HL-60 (cell line): ENCODE results near the gene SHOC2.

Experiments
- DNase-seq, 2 experiments: peaks; one replicate each; pipeline ENCODE4 v3.0.0-alpha.2; 2010 to 2020; ENCODE audit warnings: low read depth in 1 of 2, low spot score in 1 of 2
- H3K27ac ChIP-seq: fragments of 250-450 bp; sonication (Bioruptor Pico); replicated peaks from 2 replicates; pipeline ENCODE4 v1.5.1; 2020; ENCODE audit warnings: mild to moderate bottlenecking, moderate library complexity
- H3K27me3 ChIP-seq: fragments of 250-450 bp; sonication (Bioruptor Pico); 2 replicates; pipeline ENCODE4 v1.5.1; 2021; ENCODE audit warnings: mild to moderate bottlenecking, moderate library complexity; ENCODE audit not compliant: insufficient read depth, poor library complexity, severe bottlenecking
- H3K4me3 ChIP-seq: replicated peaks from 2 replicates; pipeline ENCODE4 v1.5.1; 2011; ENCODE audit warnings: mild to moderate bottlenecking, control low read depth, low read length; ENCODE audit not compliant: insufficient read depth
- CTCF ChIP-seq: IDR thresholded peaks from one replicate; pipeline ENCODE4 v1.5.1; 2011; ENCODE audit warnings: low read length, control low read depth, inconsistent platforms; ENCODE audit not compliant: insufficient read depth
- GABPA ChIP-seq: IDR thresholded peaks from 2 replicates; pipeline ENCODE4 v1.6.1; 2012; ENCODE audit warnings: low read depth
- POLR2AphosphoS5 ChIP-seq: IDR thresholded peaks from 2 replicates; pipeline ENCODE4 v1.6.1; 2012; ENCODE audit warnings: low read depth
- REST ChIP-seq: IDR thresholded peaks from 2 replicates; pipeline ENCODE4 v1.6.1; 2012; ENCODE audit warnings: low read depth; ENCODE audit not compliant: insufficient replicate concordance
- SPI1 ChIP-seq: IDR thresholded peaks from 2 replicates; pipeline ENCODE4 v1.6.1; 2012; ENCODE audit warnings: low read depth, mild to moderate bottlenecking, borderline replicate concordance

SHOC2 gene

GRCh38 chr10:110897184-110897583 is 22.2 kb upstream of the SHOC2 start:
- no peak for DNase-seq
- no peak for TF ChIP-seq REST
- no peak overlapping the region for H3K27ac ChIP-seq
- no peak overlapping the region for H3K4me3 ChIP-seq
- H3K27me3 ChIP-seq: no peaks in the 10 kb centered on the region

GRCh38 chr10:110898391-110898790 is 21.0 kb upstream of the SHOC2 start:
- TF ChIP-seq SPI1: no peak
- TF ChIP-seq GABPA: no peak
- DNase-seq: no peak

GRCh38 chr10:110900983-110901382 is 18.4 kb upstream of the SHOC2 start:
- no peaks in the 10 kb centered on the region for H3K27me3 ChIP-seq
- H3K4me3 ChIP-seq: no peak overlapping the region
- H3K27ac ChIP-seq: no peak overlapping the region
- DNase-seq: no peak
- TF ChIP-seq CTCF (no peak), POLR2AphosphoS5 (no peak)

More at GRCh38 chr10:110898391-110898790, 21.0 kb upstream of the SHOC2 start:
- H3K27ac ChIP-seq: no peak overlapping the region
- no peaks in the 10 kb centered on the region for H3K27me3 ChIP-seq
- no peak overlapping the region for H3K4me3 ChIP-seq

GRCh38 chr10:110901954-110902819 is 17.2 kb upstream of the SHOC2 start:
- no peak overlapping the region for H3K27ac ChIP-seq
- no peaks in the 10 kb centered on the region for H3K27me3 ChIP-seq
- no peak overlapping the region for H3K4me3 ChIP-seq
- TF ChIP-seq CTCF: no peak
- 0 out of 2 replicates have a peak, but pooled peaks have one; percentile 1 for TF ChIP-seq POLR2AphosphoS5
- no peak for DNase-seq

- TF ChIP-seq CTCF: no peak
- TF ChIP-seq REST: no peak
- TF ChIP-seq POLR2AphosphoS5: no peak
- TF ChIP-seq GABPA: no peak
- no peak for TF ChIP-seq SPI1
- Histone ChIP-seq H3K4me3 (no peak overlapping the region), H3K27ac (no peak overlapping the region; the same call in 1 of the 2 replicates), H3K27me3 (no peaks in the 10 kb centered on the region)
- DNase-seq: no peak
Measured at GRCh38 chr10:110903280-110904278, 15.8 kb upstream of the SHOC2 start.
